ENCODE measurements around the gene RAB1A. TPM values are rescaled to one million over a fixed set of nuclear protein-coding genes. Genes with fewer than 3 reads are reported as not detected.

RAB1A gene
- total RNA-seq, 1 experiment from 2014 or later: 119 TPM

GRCh38 chr2:65144571-65144970, 14.7 kb upstream of the RAB1A start:
- Histone ChIP-seq H3K9me3 (ENCODE audit: low read depth, low read length, poor library complexity, severe bottlenecking) (no peaks in the 10 kb centered on the region), H3K36me3 (ENCODE audit: insufficient read depth, low read length, poor library complexity, severe bottlenecking) (no peaks in the 10 kb centered on the region), H3K27ac (ENCODE audit: low read depth, low read length, poor library complexity, severe bottlenecking) (no peak overlapping the region), H3K27me3 (replicated peaks; ENCODE audit: insufficient read depth, low read depth, low read length, poor library complexity) (no peaks in the 10 kb centered on the region), H3K4me3 (ENCODE audit: low read depth, low read length, poor library complexity, severe bottlenecking) (no peak overlapping the region), H3K4me1 (ENCODE audit: insufficient read depth, low read length, poor library complexity, severe bottlenecking) (no peaks in the 10 kb centered on the region)
- DNase-seq (ENCODE audit: low spot score): no peak
- intact Hi-C loops (cut with micrococcal nuclease; ENCODE audit: unreplicated experiment): no loop called here
- BruUV-seq (replicated peaks): no TSS peak
- ChIA-PET CTCF (no interaction called here), POLR2A (ENCODE audit: low non-redundant PET) (no interaction called here)
- TF ChIP-seq EZH2 (IDR thresholded peaks at IDR 0.05; ENCODE audit: borderline replicate concordance, low read depth, low read length, poor library complexity, severe bottlenecking) (no peak), CTCF (conservative IDR thresholded peaks at IDR 0.05; ENCODE audit: low read depth, low read length) (no peak)

- Histone ChIP-seq H3K4me1 (ENCODE audit: insufficient read depth, low read length, poor library complexity, severe bottlenecking) (no peaks in the 10 kb centered on the region), H3K36me3 (ENCODE audit: insufficient read depth, low read length, poor library complexity, severe bottlenecking) (no peaks in the 10 kb centered on the region), H3K9me3 (ENCODE audit: low read depth, low read length, poor library complexity, severe bottlenecking) (no peaks in the 10 kb centered on the region), H3K4me3 (ENCODE audit: low read depth, low read length, poor library complexity, severe bottlenecking) (no peak overlapping the region), H3K27me3 (replicated peaks; ENCODE audit: insufficient read depth, low read depth, low read length, poor library complexity) (no peaks in the 10 kb centered on the region), H3K27ac (ENCODE audit: low read depth, low read length, poor library complexity, severe bottlenecking) (no peak overlapping the region)
- ChIA-PET POLR2A (ENCODE audit: low non-redundant PET) (no interaction called here), CTCF (interaction anchor here (0.6 kb wide), 1 partner anchor 108 kb away, joined by 5 read pairs; no protein-coding TSS in a partner anchor)
- no TSS peak for BruUV-seq (replicated peaks)
- no peak for DNase-seq (ENCODE audit: low spot score)
- intact Hi-C loops (cut with micrococcal nuclease; ENCODE audit: unreplicated experiment): no loop called here
- TF ChIP-seq EZH2 (IDR thresholded peaks at IDR 0.05; ENCODE audit: borderline replicate concordance, low read depth, low read length, poor library complexity, severe bottlenecking) (no peak), CTCF (conservative IDR thresholded peaks at IDR 0.05; ENCODE audit: low read depth, low read length) (peak; percentile 36; the same call in 1 of the 2 replicates)
Measured at GRCh38 chr2:65142515-65142914, 12.6 kb upstream of the RAB1A start.

- CTCF ChIA-PET: no interaction called here
- no TSS peak for BruUV-seq (replicated peaks)
- Histone ChIP-seq H3K36me3 (ENCODE audit: insufficient read depth, low read length, poor library complexity, severe bottlenecking) (no peaks in the 10 kb centered on the region), H3K27me3 (replicated peaks; ENCODE audit: insufficient read depth, low read depth, low read length, poor library complexity) (no peaks in the 10 kb centered on the region), H3K9me3 (ENCODE audit: low read depth, low read length, poor library complexity, severe bottlenecking) (no peaks in the 10 kb centered on the region), H3K27ac (ENCODE audit: low read depth, low read length, poor library complexity, severe bottlenecking) (no peak overlapping the region), H3K4me3 (ENCODE audit: low read depth, low read length, poor library complexity, severe bottlenecking) (no peak overlapping the region), H3K4me1 (ENCODE audit: insufficient read depth, low read length, poor library complexity, severe bottlenecking) (no peaks in the 10 kb centered on the region)
- DNase-seq (ENCODE audit: low spot score): no peak
- POLR2A ChIA-PET (ENCODE audit: low non-redundant PET): no interaction called here
- intact Hi-C loops (cut with micrococcal nuclease; ENCODE audit: unreplicated experiment): no loop called here
- TF ChIP-seq CTCF (conservative IDR thresholded peaks at IDR 0.05; ENCODE audit: low read depth, low read length) (no peak), EZH2 (IDR thresholded peaks at IDR 0.05; ENCODE audit: borderline replicate concordance, low read depth, low read length, poor library complexity, severe bottlenecking) (no peak)
Measured at GRCh38 chr2:65137197-65137775, 7.4 kb upstream of the RAB1A start.

Data from A673 (cell line).